GM19043 (cell line): ENCODE data around the gene TKTL1.
"Not testable (repeated sequence)": the region's sequence is repeated elsewhere in the genome, so short reads cannot be mapped to it uniquely, and the experiment has no call there.

Experiments used
- ATAC-seq: cut with Tn5 transposase; IDR thresholded peaks from one replicate; pipeline ENCODE4 v1.9.1; 2021; ENCODE audit warnings: low read depth; ENCODE audit not compliant: unreplicated experiment

Gene TKTL1, protein sequence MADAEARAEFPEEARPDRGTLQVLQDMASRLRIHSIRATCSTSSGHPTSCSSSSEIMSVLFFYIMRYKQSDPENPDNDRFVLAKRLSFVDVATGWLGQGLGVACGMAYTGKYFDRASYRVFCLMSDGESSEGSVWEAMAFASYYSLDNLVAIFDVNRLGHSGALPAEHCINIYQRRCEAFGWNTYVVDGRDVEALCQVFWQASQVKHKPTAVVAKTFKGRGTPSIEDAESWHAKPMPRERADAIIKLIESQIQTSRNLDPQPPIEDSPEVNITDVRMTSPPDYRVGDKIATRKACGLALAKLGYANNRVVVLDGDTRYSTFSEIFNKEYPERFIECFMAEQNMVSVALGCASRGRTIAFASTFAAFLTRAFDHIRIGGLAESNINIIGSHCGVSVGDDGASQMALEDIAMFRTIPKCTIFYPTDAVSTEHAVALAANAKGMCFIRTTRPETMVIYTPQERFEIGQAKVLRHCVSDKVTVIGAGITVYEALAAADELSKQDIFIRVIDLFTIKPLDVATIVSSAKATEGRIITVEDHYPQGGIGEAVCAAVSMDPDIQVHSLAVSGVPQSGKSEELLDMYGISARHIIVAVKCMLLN

DNA sequence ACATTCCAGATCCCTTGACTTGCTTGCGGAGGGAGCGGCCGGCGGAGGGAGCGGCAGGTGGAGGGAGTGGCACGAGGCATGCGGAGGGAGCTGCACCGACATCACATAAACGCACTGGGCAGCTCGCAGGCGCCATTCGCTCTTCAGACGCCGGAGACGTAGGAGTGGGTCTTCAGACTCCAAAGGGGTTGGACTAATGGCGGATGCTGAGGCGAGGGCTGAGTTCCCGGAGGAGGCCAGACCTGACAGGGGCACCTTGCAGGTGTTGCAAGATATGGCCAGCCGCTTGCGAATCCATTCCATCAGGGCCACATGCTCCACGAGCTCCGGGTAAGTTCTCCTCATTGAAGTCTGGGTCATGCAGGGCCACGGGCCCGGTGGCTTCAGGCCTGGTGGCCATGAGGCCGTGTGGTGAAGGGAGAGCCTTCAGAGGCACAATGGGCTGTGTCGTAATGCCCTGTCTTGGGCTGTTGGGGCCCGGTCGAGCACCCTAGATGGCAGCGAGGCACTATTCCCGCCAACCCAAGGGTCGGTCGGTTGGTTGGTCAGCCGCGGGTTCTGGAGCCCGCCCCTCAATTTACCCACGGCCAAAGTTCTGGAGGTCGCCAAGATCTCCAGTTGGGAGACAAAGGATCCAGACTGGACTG, at the start of gene TKTL1:
TKTL1 (plus strand) TSS at position 132 of the 647 bp plus-strand sequence; CDS start at position 197, 65 bp downstream.
- no peak for ATAC-seq

DNA sequence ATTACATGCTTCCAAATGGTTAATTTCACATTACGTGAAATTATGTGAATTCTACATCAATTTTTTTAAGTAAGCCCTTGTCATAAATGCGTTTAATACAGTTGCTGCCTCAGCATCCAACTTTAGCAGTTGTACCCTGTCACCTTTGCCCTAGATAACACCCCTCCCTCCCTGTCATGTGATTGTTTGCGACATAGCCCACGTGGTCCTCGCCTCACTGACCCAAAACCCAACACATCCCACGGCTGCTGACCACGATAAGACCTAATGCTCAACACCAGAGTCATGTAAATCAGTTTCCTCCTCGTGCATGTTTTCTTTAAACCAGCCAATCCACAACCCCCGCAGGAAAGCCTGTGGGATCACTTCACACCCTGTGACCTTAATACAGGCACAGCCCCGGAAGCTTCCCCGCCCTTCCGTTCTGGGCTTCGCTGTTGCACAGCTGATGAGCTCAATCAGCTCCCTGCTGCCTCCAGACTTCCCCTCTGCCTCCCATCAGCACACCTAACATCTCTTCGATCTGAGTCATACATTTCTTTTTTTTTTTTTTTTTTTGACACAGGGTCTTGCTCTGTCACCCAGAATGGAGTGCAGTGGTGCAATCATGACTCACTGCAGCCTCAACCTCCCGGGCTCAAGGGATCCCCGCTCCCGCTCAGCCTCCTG, 48.1 kb upstream of the TKTL1 start:
- not testable (repeated sequence) for ATAC-seq

DNA sequence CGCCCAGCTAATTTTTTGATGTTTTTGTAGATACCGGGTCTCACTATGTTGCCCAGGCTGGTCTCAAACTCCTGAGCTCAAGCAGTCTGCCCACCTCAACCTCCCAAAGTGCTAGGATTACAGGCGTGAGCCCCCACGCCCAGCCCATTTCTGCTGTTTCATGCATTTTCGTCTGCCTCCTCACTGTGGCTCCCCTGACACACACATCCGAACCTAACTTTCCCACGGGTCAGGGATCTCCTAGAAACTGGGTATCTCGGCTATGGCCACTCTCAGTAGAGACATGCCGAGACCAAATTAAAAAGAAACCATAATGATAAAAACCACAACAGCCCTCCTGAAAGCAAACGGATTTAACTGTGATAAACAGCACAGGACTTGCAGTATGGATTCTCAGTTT, 47.5 kb upstream of the TKTL1 start:
- ATAC-seq: not testable (repeated sequence)

DNA sequence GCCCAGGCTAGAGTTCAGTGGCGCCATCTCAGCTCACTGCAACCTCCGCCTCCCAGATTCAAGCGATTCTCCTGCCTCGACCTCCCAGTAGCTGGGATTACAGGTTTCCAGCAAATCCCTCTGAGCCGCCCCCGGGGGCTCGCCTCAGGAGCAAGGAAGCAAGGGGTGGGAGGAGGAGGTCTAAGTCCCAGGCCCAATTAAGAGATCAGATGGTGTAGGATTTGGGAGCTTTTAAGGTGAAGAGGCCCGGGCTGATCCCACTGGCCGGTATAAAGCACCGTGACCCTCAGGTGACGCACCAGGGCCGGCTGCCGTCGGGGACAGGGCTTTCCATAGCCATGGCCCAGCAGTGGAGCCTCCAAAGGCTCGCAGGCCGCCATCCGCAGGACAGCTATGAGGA, 38.3 kb upstream of the TKTL1 start, which contains the start of gene OPN1MW3:
OPN1MW3 (plus strand) TSS at position 301 of the 400 bp plus-strand sequence; CDS start at position 339, 38 bp downstream.
- not testable (repeated sequence) for ATAC-seq

DNA sequence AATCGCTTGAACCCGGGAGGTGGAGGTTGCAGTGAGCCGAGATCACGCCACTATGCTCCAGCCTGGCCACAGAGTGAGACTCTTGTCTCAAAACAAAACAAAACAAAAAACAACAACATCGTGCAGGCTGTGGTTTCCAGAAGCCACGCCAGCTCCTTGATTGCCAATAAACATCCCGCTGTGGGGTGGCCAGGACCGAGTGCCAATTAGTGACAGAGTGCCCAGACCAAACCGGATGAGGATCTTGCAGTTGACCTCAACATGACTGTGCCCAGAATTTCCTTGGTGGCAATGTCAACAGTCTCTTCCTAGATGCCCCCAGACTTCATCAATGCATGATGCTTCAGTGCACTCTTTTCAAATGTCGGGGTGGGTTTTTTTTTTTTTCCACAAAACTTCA, 36.9 kb upstream of the TKTL1 start:
- not testable (repeated sequence) for ATAC-seq

DNA sequence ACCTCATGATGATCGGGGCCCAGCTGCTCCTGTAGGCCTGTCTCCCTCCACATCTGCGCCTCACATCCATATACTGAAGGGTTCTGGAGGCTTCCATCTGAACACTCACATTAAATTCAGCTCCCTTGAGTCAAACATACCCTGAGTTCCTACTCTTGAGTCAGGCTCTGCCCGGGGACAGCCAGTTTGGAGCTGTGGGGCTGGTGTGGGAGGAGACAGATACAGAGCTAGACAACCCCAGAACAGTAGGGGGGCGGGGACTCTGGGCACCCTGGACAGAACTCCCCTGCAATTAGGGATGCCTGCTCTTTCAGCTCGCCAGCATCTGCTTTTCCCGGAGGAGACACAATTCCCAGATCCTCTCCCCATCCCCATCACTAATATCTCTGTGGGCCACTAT, 32.5 kb upstream of the TKTL1 start:
- not testable (repeated sequence) for ATAC-seq

DNA sequence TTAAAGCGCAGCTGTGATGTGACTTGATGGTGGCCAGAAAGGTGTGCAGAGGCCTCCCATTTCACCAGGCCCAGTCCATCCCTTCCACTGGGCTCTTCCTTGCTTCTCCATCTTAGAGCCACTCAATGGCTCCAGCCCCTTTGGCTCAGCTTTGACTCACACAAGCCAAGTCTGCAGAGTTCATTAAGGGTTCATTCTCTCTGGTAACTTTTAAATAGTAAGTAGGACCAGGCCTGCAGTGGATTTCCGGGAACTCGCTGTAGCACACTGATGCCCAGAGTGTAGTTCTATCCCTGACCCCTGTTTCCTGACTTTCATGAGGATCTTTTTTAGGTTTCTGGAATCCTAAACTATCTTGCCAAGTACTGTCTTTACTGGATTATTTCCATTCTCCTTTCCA, 26.4 kb upstream of the TKTL1 start:
- ATAC-seq: not testable (repeated sequence)

DNA sequence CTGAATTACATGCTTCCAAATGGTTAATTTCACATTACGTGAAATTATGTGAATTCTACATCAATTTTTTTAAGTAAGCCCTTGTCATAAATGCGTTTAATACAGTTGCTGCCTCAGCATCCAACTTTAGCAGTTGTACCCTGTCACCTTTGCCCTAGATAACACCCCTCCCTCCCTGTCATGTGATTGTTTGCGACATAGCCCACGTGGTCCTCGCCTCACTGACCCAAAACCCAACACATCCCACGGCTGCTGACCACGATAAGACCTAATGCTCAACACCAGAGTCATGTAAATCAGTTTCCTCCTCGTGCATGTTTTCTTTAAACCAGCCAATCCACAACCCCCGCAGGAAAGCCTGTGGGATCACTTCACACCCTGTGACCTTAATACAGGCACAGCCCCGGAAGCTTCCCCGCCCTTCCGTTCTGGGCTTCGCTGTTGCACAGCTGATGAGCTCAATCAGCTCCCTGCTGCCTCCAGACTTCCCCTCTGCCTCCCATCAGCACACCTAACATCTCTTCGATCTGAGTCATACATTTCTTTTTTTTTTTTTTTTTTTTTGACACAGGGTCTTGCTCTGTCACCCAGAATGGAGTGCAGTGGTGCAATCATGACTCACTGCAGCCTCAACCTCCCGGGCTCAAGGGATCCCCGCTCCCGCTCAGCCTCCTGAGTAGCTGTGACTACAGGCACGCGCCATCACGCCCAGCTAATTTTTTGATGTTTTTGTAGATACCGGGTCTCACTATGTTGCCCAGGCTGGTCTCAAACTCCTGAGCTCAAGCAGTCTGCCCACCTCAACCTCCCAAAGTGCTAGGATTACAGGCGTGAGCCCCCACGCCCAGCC, 10.9 kb upstream of the TKTL1 start:
- peak; percentile 57 for ATAC-seq

DNA sequence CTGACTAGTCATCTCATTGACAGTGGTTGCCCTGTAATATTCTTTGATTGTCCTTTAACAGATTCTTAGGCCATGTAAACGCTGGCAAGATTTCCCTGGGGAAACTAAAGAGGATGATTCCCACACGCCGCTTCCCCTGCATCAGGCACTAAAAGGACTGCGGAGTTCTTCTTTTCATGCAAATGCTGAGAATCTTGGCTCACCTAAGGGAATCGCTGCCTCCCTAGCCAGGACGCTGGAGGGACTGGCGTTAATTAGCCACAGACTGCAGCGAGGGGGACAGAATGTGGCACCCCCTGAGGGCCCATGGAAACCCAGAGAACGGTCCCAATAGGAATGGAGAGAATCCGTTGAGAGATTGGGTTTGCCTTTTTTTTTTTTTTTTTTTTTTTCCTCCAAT, 9.2 kb upstream of the TKTL1 start:
- ATAC-seq: not testable (repeated sequence)

DNA sequence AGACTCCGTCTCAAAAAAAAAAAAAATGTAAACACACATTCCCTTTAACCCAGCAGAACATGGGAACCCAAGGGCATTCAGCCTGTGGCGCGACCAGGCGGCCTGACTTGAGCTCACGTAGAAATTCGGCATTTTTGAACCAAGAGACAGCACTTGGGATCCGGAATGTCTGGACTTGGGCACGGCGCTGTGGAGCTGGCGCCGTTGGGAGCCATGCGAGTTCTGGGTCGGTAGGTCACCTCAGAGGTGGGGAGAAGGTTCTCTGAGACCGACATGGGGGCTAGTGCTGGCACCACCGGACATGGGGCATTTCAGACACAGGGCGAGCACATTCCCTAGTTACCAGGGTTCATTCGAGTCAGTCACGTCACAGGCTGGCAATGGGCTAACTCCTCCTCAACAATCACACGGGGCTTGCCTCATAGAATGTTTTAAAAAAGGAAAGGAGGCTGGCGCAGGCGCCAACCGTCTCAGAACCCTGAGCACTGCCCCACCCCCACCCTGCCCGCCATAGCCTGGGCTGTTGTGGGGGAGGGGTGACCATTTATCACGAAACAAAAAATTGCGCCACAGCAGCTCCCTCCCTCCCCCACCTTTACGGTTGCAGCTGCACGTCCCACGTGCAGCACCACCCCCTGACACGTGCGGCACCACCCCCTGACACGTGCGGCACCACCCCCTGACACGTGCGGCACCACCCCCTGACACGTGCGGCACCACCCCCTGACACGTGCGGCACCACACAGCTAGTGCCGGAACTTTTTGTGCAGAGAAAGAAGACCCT, 612 bp upstream of the TKTL1 start, which contains the start of gene TEX28:
TEX28 (minus strand) TSS at position 334 of the 784 bp plus-strand sequence. CDS start 3,007 bp downstream, outside the sequence.
- ATAC-seq: no peak

DNA sequence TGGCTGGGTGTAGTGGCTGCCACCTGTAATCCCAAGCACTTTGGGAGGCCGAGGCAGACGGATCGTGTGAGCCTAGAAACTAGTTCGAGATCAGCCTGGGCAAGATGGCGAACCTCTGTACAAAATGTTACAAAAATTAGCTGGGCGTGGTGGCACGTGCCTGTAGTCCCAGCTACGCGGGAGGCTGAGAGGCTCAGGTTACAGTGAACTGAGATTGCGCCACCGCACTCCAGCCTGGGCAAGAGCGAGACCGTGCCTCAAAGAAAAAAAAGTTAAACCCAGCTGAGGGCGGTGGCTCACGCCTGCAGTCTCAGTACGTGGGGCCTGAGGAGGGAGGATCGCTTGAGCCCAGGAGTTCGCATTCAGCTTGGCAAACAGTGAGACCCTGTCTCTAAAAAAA, 1.1 kb downstream of the TKTL1 start:
- no peak for ATAC-seq

DNA sequence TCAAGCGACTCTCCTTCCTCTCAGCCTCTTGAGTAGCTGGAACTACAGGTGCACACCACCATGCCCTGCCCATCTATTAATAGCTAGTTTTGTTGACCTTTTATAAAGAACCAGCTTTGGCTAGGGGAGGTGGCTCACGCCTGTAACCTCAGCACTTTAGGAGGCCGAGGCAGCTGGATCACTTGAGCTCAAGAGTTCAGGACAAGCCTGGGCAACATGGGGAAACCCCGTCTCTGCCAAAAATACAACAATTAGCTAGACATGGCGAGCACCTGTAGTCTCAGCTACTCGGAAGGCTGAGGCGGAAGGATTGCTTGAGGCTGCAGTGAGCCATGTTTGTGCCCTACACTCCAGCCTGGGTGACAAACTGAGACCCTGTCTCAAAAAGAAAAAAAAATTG, 2.7 kb downstream of the TKTL1 start:
- ATAC-seq: no peak

DNA sequence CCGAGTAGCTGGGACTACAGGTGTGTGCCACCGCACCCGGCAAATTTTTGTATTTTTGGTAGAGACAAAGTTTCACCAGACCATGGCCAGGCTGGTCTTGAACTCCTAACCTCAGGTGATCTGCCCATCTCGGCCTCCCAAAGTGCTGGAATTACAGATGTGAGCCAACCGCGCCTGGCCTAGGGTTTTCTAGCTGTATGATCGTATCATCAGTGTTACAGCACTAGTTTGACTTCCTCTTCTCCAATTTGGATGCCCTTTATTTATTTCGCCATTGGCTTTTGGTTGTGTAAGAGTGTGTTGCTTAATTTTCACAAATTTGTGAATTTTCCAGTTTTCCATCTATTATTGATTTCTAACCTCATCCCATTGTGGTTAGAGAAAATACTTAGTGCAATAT, 5.2 kb downstream of the TKTL1 start:
- ATAC-seq: no peak

DNA sequence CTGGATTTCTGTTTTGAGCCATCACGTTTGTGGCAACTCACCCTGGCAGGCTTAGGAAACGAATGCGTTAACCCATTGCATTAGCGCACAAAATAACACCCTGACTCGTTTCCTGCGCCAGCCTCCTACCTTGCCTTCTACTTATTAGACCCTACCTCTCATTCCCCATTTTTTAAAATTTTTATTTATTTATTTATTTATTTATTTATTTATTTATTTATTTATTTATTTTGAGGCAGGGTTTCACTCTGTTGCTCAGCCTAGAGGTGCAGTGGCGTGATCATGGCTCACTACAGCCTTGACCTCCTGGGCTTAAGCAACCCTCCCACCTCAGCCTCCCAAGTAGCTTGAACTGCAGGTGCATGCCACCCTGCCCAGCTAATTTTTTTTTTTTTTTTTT, 7.4 kb downstream of the TKTL1 start:
- not testable (repeated sequence) for ATAC-seq

DNA sequence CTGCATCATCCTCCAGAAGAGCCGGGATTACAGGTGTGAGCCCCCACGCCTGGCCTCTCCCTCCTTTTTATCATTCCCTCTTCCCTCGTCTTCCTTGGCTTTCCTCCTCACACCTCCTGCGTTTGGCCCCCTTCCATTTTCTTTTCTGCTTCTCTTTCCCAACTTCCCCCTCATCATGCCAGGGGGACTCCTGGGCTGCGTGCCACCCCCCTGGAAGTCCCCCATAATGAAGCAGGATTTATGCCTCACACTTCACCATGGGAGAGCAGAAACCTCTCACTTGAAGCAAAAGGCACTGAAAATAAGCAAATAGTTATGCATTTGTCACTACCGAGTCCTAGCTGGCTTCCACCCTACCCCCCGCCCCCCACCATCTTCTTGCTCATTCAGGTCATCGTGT, 7.9 kb downstream of the TKTL1 start:
- no peak for ATAC-seq

DNA sequence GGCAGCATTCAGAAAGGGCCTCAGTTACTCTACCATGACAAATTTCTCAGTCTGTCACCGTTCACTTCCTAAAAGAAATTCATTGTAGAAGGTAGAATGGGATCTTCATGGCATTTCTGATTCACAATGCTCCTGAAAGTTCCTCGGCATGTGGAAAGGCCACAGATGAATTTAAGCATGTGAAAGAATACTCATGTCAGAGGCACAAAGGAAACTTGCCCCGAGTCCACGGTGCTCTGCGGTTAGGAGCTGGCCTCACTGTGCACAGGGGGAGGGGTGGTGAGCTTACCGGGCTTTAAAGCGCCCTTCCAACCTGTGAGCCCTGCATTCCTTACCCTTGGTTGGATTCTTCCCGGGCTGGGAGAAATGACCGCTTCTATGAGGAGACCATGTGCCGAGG, 9.3 kb downstream of the TKTL1 start:
- ATAC-seq: no peak

DNA sequence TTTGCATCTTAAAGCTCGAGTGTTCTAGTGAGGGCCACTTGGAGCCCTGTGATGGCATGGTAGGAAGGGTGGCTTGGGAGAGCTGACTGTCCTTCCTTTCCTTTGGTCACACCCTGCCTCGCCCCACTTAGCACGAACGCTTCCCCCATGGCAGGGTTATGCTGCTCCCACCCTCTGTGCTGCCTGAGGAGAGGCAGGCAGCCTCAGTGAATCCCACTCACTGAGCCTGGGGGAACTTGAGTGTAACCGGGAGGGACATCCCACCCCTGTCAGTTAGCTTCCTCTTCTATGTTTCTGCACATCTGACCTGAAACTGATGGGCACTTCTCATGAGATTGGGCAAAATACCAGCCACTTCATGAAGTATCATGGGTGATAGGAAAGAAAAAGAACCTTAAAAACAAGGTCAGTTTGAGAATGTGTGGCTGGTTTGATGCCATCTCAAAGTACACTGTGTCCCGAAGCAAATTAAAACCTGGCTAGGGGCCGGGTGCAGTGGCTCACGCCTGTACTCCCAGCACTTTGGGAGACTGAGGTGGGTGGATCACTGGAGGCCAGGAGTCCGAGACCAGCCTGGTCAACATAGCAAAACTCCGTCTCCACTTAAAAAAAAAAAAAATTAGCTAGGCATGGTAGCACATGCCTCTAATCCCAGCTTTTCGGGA, 10.1 kb downstream of the TKTL1 start:
- no peak for ATAC-seq

DNA sequence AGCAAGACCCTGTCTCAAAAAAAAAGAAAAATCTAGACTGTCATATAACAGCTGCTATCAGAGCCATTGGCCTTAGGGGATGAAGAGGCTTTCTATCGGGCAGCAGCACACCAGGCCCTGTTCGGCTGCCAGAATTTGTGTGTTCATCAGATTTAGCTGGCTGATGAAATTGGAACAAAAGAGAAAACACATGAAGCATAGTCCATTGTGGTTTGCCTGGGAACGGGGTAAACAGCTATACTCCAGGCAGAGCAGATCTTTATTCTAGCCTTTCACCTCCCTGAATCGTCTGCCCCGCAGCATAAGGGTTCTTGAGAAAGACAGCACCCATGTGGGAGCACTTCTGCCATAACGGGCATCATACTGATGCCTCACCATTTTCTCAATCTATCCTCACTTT, 11.6 kb downstream of the TKTL1 start:
- no peak for ATAC-seq
